Prostate gland (tissue), 2 donors: Measurements from ENCODE around the gene MYEOV. TPM values are rescaled to one million over a fixed set of nuclear protein-coding genes. Genes with fewer than 3 reads are reported as not detected.

ENCODE experiments used
- DNase-seq: peaks from one replicate; pipeline ENCODE4 v3.0.0-alpha.2; 2019; ENCODE audit warnings: low spot score
- H3K27ac ChIP-seq, 2 donors: fragments of 200-600 bp; sonication (generic); 2 replicates each; pipeline ENCODE4 v1.5.1; 2017 to 2019
- H3K27me3 ChIP-seq: fragments of 200-600 bp; sonication (generic); replicated peaks from 2 replicates; pipeline ENCODE4 v1.5.1; 2019; ENCODE audit not compliant: insufficient read depth
- H3K36me3 ChIP-seq, 2 donors: fragments of 200-600 bp; sonication (generic); 1 replicate in 1 of 2; 2 replicates in 1 of 2; pipeline versions ENCODE4 v1.5.1 to v1.8.1; 2017 to 2019
- H3K4me1 ChIP-seq: fragments of 200-600 bp; sonication (generic); replicated peaks from 2 replicates; pipeline ENCODE4 v1.5.1; 2019
- H3K4me3 ChIP-seq, 2 donors: fragments of 200-600 bp; sonication (generic); 2 replicates each; pipeline ENCODE4 v1.5.1; 2017 to 2019
- H3K9me3 ChIP-seq: fragments of 200-600 bp; sonication (generic); 2 replicates; pipeline ENCODE4 v1.5.1; 2017
- POLR2A ChIP-seq: fragments of 450-650 bp; IDR thresholded peaks from one replicate; pipeline ENCODE4 v1.6.1; 2016; ENCODE audit warnings: antibody characterized with exemption, mild to moderate bottlenecking
- POLR2AphosphoS5 ChIP-seq: sonication (generic); formaldehyde crosslinking; IDR thresholded peaks from one replicate; pipeline ENCODE4 v1.6.1; 2017; ENCODE audit warnings: antibody characterized with exemption
- WGBS: methylation state at CpG from one replicate; pipeline ENCODE4 v1.1.5; 2018; 5-methylcytosine and 5-hydroxymethylcytosine counted together
- intact Hi-C: fragments of 100-400 bp; cut with DNase I; formaldehyde crosslinking; loops from one replicate; pipeline ENCODE4 v1.14.2; 2022
- total RNA-seq, 2 donors: library from RNA; depleted of rRNA; stranded (reverse); fragments of >200 nt; gene quantifications; one replicate each; pipeline ENCODE4 v1.1.0, GENCODE V29; 2016
- TF ChIP-seq, protein P1 (sequence below), 4 experiments: fragments of 200-600 bp in 2 of 4; fragments of 450-650 bp in 2 of 4; sonication (generic) in 2 of 4; IDR thresholded peaks; 1 replicate in 3 of 4; 2 replicates in 1 of 4; pipeline ENCODE4 v1.5.1; 2016 to 2019; ENCODE audit warnings: antibody characterized with exemption in 4 of 4, mild to moderate bottlenecking in 2 of 4, moderate library complexity in 2 of 4

Gene MYEOV
- total RNA-seq, 2 donors from 2014 or later, result 1.1 TPM; not detected in 1

DNA sequence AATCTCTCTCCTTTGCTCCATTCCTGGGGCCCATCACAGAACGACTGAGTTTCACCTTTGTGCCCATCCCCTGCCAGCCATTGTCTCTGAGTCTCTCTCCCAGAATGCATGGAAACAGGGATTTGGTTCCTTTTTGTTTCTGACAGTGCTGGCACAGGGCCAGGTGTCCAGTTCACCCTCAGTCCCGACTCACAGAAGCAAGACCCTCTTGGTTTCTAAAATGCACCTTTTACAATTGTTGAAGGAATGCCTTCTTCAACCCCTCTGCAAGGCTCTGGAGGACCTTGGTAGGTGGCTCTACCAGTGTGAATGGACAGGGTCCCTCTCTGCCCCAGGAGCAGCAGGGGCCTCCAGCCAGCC, 5.1 kb upstream of the MYEOV start:
- H3K27ac ChIP-seq, result no peak overlapping the region
- DNase-seq, result no peak
- intact Hi-C loops, result no loop called here
- H3K9me3 ChIP-seq, result no peaks in the 10 kb centered on the region
- TF ChIP-seq, protein P1, sequence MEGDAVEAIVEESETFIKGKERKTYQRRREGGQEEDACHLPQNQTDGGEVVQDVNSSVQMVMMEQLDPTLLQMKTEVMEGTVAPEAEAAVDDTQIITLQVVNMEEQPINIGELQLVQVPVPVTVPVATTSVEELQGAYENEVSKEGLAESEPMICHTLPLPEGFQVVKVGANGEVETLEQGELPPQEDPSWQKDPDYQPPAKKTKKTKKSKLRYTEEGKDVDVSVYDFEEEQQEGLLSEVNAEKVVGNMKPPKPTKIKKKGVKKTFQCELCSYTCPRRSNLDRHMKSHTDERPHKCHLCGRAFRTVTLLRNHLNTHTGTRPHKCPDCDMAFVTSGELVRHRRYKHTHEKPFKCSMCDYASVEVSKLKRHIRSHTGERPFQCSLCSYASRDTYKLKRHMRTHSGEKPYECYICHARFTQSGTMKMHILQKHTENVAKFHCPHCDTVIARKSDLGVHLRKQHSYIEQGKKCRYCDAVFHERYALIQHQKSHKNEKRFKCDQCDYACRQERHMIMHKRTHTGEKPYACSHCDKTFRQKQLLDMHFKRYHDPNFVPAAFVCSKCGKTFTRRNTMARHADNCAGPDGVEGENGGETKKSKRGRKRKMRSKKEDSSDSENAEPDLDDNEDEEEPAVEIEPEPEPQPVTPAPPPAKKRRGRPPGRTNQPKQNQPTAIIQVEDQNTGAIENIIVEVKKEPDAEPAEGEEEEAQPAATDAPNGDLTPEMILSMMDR (IDR thresholded peaks at IDR 0.05), result no peak
- 34% methylated on average over 2 of the region's 2 CpGs for WGBS
- H3K4me1 ChIP-seq, result no peaks in the 10 kb centered on the region
- no peaks in the 10 kb centered on the region for H3K36me3 ChIP-seq
- no peak overlapping the region for H3K4me3 ChIP-seq
- H3K27me3 ChIP-seq, result no peaks in the 10 kb centered on the region

DNA sequence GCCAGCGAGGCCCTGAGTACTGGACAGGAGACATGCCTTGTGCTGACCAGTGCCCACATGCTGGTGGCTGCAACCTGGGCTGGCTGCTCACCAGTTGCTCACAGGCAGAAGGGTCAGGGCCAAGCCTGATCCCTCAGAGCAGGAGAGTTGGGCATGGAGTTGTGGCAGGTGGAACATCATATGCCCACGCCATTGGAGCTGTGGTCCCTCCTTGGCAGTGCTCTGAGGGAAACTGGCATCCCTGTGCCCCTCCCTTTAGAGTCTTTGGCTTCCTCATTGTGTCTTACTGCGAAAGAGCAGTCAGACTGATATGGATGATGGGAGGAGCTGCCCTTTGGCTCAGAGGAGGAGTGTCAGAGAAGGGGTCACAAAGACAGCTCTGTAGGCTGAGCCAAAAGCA, 3.1 kb upstream of the MYEOV start:
- intact Hi-C loops, result loop anchor here (10.0 kb wide), 1 partner anchor 174 kb away; no protein-coding TSS in a partner anchor
- no peak for DNase-seq
- H3K9me3 ChIP-seq, result no peaks in the 10 kb centered on the region
- no peak overlapping the region for H3K4me3 ChIP-seq
- H3K4me1 ChIP-seq, result no peaks in the 10 kb centered on the region
- H3K36me3 ChIP-seq, result no peaks in the 10 kb centered on the region
- no peak for TF ChIP-seq POLR2AphosphoS5
- TF ChIP-seq, protein P1 (IDR thresholded peaks at IDR 0.05), result no peak
- no peak for TF ChIP-seq POLR2A
- no peaks in the 10 kb centered on the region for H3K27me3 ChIP-seq
- 93% methylated on average over 3 of the region's 3 CpGs for WGBS
- H3K27ac ChIP-seq, result no peak overlapping the region

DNA sequence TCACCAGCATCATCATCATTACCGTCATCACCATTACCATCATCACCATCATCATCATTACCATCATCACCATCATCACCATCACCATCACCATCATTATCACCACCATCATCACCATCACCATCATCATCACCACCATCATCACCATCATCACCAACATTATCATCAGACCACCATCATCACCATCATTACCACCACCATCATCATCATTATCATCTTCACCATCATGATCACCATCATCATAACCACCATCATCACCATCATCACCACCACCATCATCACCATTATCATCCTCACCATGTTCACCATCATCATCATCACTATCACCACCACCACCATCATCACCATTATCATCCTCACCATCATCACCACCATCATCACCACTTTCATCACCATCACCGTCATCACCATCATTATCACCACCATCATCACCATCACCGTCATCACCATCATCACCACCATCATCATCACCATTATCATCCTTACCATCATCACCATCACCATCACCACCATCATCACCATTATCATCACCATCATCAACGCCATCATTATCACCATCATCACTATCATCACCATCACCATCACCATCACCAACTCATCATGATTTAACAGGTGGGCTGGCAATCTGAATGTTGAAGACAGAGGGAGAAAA, 2.4 kb upstream of the MYEOV start:
- H3K36me3 ChIP-seq, result no peaks in the 10 kb centered on the region
- no peak for DNase-seq
- intact Hi-C loops, result loop anchor here (2.0 to 10.0 kb wide), 2 partner anchors 173 to 351 kb away; no protein-coding TSS in a partner anchor
- TF ChIP-seq POLR2A, result no peak
- TF ChIP-seq, protein P1 (IDR thresholded peaks at IDR 0.05), result no peak
- no peak for TF ChIP-seq POLR2AphosphoS5
- 75% methylated on average over 4 of the region's 4 CpGs for WGBS
- H3K27me3 ChIP-seq, result no peaks in the 10 kb centered on the region
- no peak overlapping the region for H3K27ac ChIP-seq
- H3K4me1 ChIP-seq, result no peaks in the 10 kb centered on the region
- no peak overlapping the region for H3K4me3 ChIP-seq
- no peaks in the 10 kb centered on the region for H3K9me3 ChIP-seq

DNA sequence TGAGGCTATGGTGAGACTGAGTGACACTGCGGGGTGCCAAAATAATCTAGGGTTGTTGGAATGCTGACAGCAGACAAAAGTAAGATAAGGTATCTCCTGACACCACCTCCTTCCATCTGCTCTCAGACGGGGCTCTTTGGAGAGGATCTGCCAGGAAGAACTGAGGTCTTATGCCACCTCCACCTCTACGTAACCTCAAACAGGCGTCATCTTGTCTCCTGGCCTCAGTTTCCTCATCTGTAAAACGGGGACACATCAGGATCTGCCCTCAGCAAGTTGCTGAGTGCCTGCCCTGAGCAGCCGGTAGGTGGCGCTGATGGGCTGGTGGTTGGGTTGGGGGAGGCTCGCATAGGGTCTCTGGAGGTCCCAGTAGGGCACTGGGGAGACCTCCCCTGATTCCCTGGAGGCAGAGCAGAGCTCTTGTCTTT, 1.7 kb upstream of the MYEOV start:
- no peaks in the 10 kb centered on the region for H3K36me3 ChIP-seq
- TF ChIP-seq, protein P1 (IDR thresholded peaks at IDR 0.05), result peak in 3 of 4 experiments; percentile 50 to 63 (median 57)
- TF ChIP-seq POLR2A, result no peak
- H3K27me3 ChIP-seq, result no peaks in the 10 kb centered on the region
- H3K9me3 ChIP-seq, result no peaks in the 10 kb centered on the region
- H3K4me1 ChIP-seq, result no peaks in the 10 kb centered on the region
- H3K27ac ChIP-seq, result no peak overlapping the region
- WGBS, result 37% methylated on average over 5 of the region's 8 CpGs
- no peak overlapping the region for H3K4me3 ChIP-seq
- intact Hi-C loops, result loop anchor here (2.0 to 10.0 kb wide), 2 partner anchors 173 to 351 kb away; no protein-coding TSS in a partner anchor
- no peak for DNase-seq

DNA sequence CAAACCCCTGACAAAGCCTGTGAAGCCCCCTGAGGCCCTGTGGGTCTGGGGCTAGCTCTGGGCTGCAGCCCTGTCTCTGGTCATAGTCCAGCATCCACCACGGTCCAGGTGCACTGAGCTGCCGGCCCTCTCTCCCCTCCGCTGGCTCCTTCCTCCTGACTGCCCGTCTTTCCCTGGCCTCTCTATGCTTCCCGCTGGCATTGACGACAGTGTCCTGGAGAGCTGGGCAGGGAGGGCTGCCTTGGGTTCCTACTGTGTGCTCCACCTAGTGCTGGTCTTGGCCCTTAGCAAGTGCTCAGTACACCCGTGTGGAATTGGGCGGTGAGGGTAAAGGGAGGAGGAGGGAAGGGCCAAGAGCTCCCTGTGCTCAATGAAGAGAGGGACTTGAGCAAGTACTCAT, 868 bp upstream of the MYEOV start:
- no peak for TF ChIP-seq POLR2AphosphoS5
- no peak for TF ChIP-seq POLR2A
- TF ChIP-seq, protein P1 (IDR thresholded peaks at IDR 0.05), result no peak
- intact Hi-C loops, result loop anchor here (2.0 to 10.0 kb wide), 2 partner anchors 172 to 350 kb away; no protein-coding TSS in a partner anchor
- H3K36me3 ChIP-seq, result no peaks in the 10 kb centered on the region
- H3K27me3 ChIP-seq, result no peaks in the 10 kb centered on the region
- no peak overlapping the region for H3K27ac ChIP-seq
- no peak for DNase-seq
- no peaks in the 10 kb centered on the region for H3K9me3 ChIP-seq
- WGBS, result 87% methylated on average over 8 of the region's 8 CpGs
- no peaks in the 10 kb centered on the region for H3K4me1 ChIP-seq
- no peak overlapping the region for H3K4me3 ChIP-seq
